Stomach smooth muscle (tissue), 2 donors: ENCODE measurements around the gene ATP8A1.

Experiments used
- H3K27ac ChIP-seq: one replicate; pipeline ENCODE4 v1.7.0; 2013; ENCODE audit warnings: mild to moderate bottlenecking, low read length, inconsistent platforms
- H3K27me3 ChIP-seq, 2 donors: one replicate each; pipeline ENCODE4 v1.7.0; 2013; ENCODE audit warnings: low read length in 2 of 2; ENCODE audit not compliant: insufficient read depth in 2 of 2, control insufficient read depth in 1 of 2
- H3K36me3 ChIP-seq, 2 donors: one replicate each; pipeline ENCODE4 v1.7.0; 2013; ENCODE audit warnings: low read length in 2 of 2; ENCODE audit not compliant: control insufficient read depth in 2 of 2, insufficient read depth in 2 of 2
- H3K4me1 ChIP-seq: one replicate; pipeline ENCODE4 v1.7.0; 2013; ENCODE audit warnings: low read length; ENCODE audit not compliant: control insufficient read depth, insufficient read depth
- H3K4me3 ChIP-seq, 2 donors: one replicate each; pipeline ENCODE4 v1.7.0; 2013; ENCODE audit warnings: low read length in 2 of 2
- H3K9ac ChIP-seq, 2 donors: one replicate each; pipeline ENCODE4 v1.7.0; 2013; ENCODE audit warnings: low read length in 2 of 2, mild to moderate bottlenecking in 1 of 2
- H3K9me3 ChIP-seq, 2 donors: one replicate each; pipeline ENCODE4 v1.7.0; 2013; ENCODE audit warnings: low read length in 2 of 2; ENCODE audit not compliant: control insufficient read depth in 2 of 2
- donor health status: healthy.
- donor health status: Pancreatic carcinoma.

The ATP8A1 gene

GRCh38 chr4:42638993-42639392 is 17.9 kb downstream of the ATP8A1 start:
- no peaks in the 10 kb centered on the region for H3K27me3 ChIP-seq
- no peak overlapping the region for H3K9ac ChIP-seq
- H3K4me3 ChIP-seq = no peak overlapping the region
- H3K4me1 ChIP-seq = no peaks in the 10 kb centered on the region
- H3K36me3 ChIP-seq = no peaks in the 10 kb centered on the region
- no peaks in the 10 kb centered on the region for H3K9me3 ChIP-seq
- no peak overlapping the region for H3K27ac ChIP-seq

- H3K4me1 ChIP-seq = no peaks in the 10 kb centered on the region
Observed at GRCh38 chr4:42638321-42638720, 18.6 kb downstream of the ATP8A1 start.

GRCh38 chr4:42637867-42638266 is 19.0 kb downstream of the ATP8A1 start:
- Histone ChIP-seq H3K4me3 (no peak overlapping the region), H3K27ac (no peak overlapping the region), H3K4me1 (no peaks in the 10 kb centered on the region), H3K27me3 (no peaks in the 10 kb centered on the region), H3K9ac (no peak overlapping the region), H3K36me3 (no peaks in the 10 kb centered on the region), H3K9me3 (no peaks in the 10 kb centered on the region)

More at GRCh38 chr4:42638321-42638720, 18.6 kb downstream of the ATP8A1 start:
- no peaks in the 10 kb centered on the region for H3K27me3 ChIP-seq
- no peaks in the 10 kb centered on the region for H3K36me3 ChIP-seq
- H3K9ac ChIP-seq = no peak overlapping the region
- H3K9me3 ChIP-seq = no peaks in the 10 kb centered on the region
- H3K27ac ChIP-seq = no peak overlapping the region
- H3K4me3 ChIP-seq = no peak overlapping the region

- Histone ChIP-seq H3K4me1 (no peaks in the 10 kb centered on the region), H3K27me3 (no peaks in the 10 kb centered on the region), H3K27ac (no peak overlapping the region), H3K9me3 (no peaks in the 10 kb centered on the region), H3K36me3 (no peaks in the 10 kb centered on the region), H3K9ac (no peak overlapping the region), H3K4me3 (no peak overlapping the region)
Observed at GRCh38 chr4:42637104-42637503, 19.8 kb downstream of the ATP8A1 start.

- Histone ChIP-seq H3K9me3 (no peaks in the 10 kb centered on the region), H3K27ac (no peak overlapping the region), H3K9ac (no peak overlapping the region)
Observed at GRCh38 chr4:42636645-42636949, 20.3 kb downstream of the ATP8A1 start.

GRCh38 chr4:42633605-42634388 is 23.1 kb downstream of the ATP8A1 start:
- no peaks in the 10 kb centered on the region for H3K27me3 ChIP-seq
- H3K4me3 ChIP-seq = no peak overlapping the region
- no peak overlapping the region for H3K27ac ChIP-seq
- no peaks in the 10 kb centered on the region for H3K9me3 ChIP-seq
- no peak overlapping the region for H3K9ac ChIP-seq
- no peaks in the 10 kb centered on the region for H3K4me1 ChIP-seq
- no peaks in the 10 kb centered on the region for H3K36me3 ChIP-seq

More at GRCh38 chr4:42636645-42636949, 20.3 kb downstream of the ATP8A1 start:
- Histone ChIP-seq H3K4me3 (no peak overlapping the region), H3K4me1 (no peaks in the 10 kb centered on the region), H3K27me3 (no peaks in the 10 kb centered on the region), H3K36me3 (no peaks in the 10 kb centered on the region)

GRCh38 chr4:42632653-42633382 is 24.1 kb downstream of the ATP8A1 start:
- Histone ChIP-seq H3K9ac (no peak overlapping the region), H3K27ac (no peak overlapping the region), H3K4me3 (no peak overlapping the region), H3K36me3 (no peaks in the 10 kb centered on the region), H3K9me3 (no peaks in the 10 kb centered on the region), H3K4me1 (no peaks in the 10 kb centered on the region), H3K27me3 (no peaks in the 10 kb centered on the region)

GRCh38 chr4:42630908-42631307 is 26.0 kb downstream of the ATP8A1 start:
- H3K9me3 ChIP-seq = no peaks in the 10 kb centered on the region
- no peak overlapping the region for H3K27ac ChIP-seq
- H3K9ac ChIP-seq = no peak overlapping the region
- H3K36me3 ChIP-seq = no peaks in the 10 kb centered on the region
- H3K27me3 ChIP-seq = no peaks in the 10 kb centered on the region
- H3K4me3 ChIP-seq = no peak overlapping the region
- no peaks in the 10 kb centered on the region for H3K4me1 ChIP-seq

GRCh38 chr4:42628740-42629139 is 28.2 kb downstream of the ATP8A1 start:
- Histone ChIP-seq H3K9ac (no peak overlapping the region), H3K9me3 (no peaks in the 10 kb centered on the region), H3K27ac (no peak overlapping the region), H3K36me3 (no peaks in the 10 kb centered on the region), H3K27me3 (no peaks in the 10 kb centered on the region), H3K4me1 (no peaks in the 10 kb centered on the region), H3K4me3 (no peak overlapping the region)

GRCh38 chr4:42627885-42628646 is 28.8 kb downstream of the ATP8A1 start:
- Histone ChIP-seq H3K9ac (no peak overlapping the region), H3K4me1 (no peaks in the 10 kb centered on the region), H3K27me3 (no peaks in the 10 kb centered on the region), H3K36me3 (no peaks in the 10 kb centered on the region), H3K9me3 (no peaks in the 10 kb centered on the region), H3K27ac (no peak overlapping the region), H3K4me3 (no peak overlapping the region)
